GM18858 (cell line): ENCODE results near the gene NAGS.
"Not testable (repeated sequence)": the region's sequence is repeated elsewhere in the genome, so short reads cannot be mapped to it uniquely, and the experiment has no call there.

ENCODE experiments used
- ATAC-seq: cut with Tn5 transposase; IDR thresholded peaks from one replicate; pipeline ENCODE4 v1.9.1; 2021; ENCODE audit not compliant: unreplicated experiment

NAGS gene

GRCh38 chr17:44004077-44004760 is at the start of gene NAGS:
Gene NAGS (plus strand): TSS chr17:44004622. CDS start chr17:44004664, 42 bp downstream.
- ATAC-seq = no peak

GRCh38 chr17:43956222-43956621 is 48.2 kb upstream of the NAGS start:
- no peak for ATAC-seq

GRCh38 chr17:43958748-43959352 is 45.6 kb upstream of the NAGS start:
- ATAC-seq = no peak

GRCh38 chr17:43961292-43961691 is 43.1 kb upstream of the NAGS start:
- ATAC-seq = not testable (repeated sequence)

GRCh38 chr17:43961954-43962353 is 42.5 kb upstream of the NAGS start:
- no peak for ATAC-seq

- ATAC-seq = no peak
Observed at GRCh38 chr17:43962479-43962878, 41.9 kb upstream of the NAGS start.

- no peak for ATAC-seq
Observed at GRCh38 chr17:43966276-43966675, 38.1 kb upstream of the NAGS start.

GRCh38 chr17:43967251-43967875 is 37.1 kb upstream of the NAGS start:
- ATAC-seq = no peak

GRCh38 chr17:43970366-43970765 is 34.1 kb upstream of the NAGS start:
- ATAC-seq = no peak

GRCh38 chr17:43971436-43971835 is 33.0 kb upstream of the NAGS start:
- ATAC-seq = not testable (repeated sequence)

- not testable (repeated sequence) for ATAC-seq
Observed at GRCh38 chr17:43972444-43973212, 31.8 kb upstream of the NAGS start.

GRCh38 chr17:43974382-43975266 is 29.8 kb upstream of the NAGS start:
- ATAC-seq = no peak

GRCh38 chr17:43975898-43976297 is 28.5 kb upstream of the NAGS start:
- ATAC-seq = no peak

GRCh38 chr17:43976963-43977837 is 27.2 kb upstream of the NAGS start:
- ATAC-seq = no peak

GRCh38 chr17:43978078-43978477 is 26.3 kb upstream of the NAGS start:
- ATAC-seq = no peak

GRCh38 chr17:43979011-43979410 is 25.4 kb upstream of the NAGS start:
- ATAC-seq = no peak

GRCh38 chr17:43979671-43980070 is 24.8 kb upstream of the NAGS start:
- ATAC-seq = no peak

- ATAC-seq = no peak
Observed at GRCh38 chr17:43982171-43982570, 22.3 kb upstream of the NAGS start.

GRCh38 chr17:43983196-43983514 is 21.3 kb upstream of the NAGS start:
- no peak for ATAC-seq
